Common myeloid progenitor, CD34-positive (primary cell): Measurements from ENCODE around the gene GUCY1A2.

Source experiments
- CTCF ChIA-PET: fragments of 350-600 bp; sonication (Branson Sonifier 250); formaldehyde crosslinking; loops from one replicate; lab custom pipeline; 2021; ENCODE audit warnings: antibody characterized with exemption; lab: Charles Lee
- POLR2A ChIA-PET: fragments of 350-600 bp; sonication (Branson Sonifier 250); formaldehyde crosslinking; loops from one replicate; lab custom pipeline; 2021; ENCODE audit warnings: antibody characterized with exemption; lab: Charles Lee
- DNase-seq, 3 donors: peaks; one replicate each; pipeline versions ENCODE4 v3.0.0 to v3.0.0-alpha.2; 2013
- H3K27ac ChIP-seq, 2 experiments: 1 replicate in 1 of 2; 2 replicates in 1 of 2; pipeline ENCODE4 v1.7.0; 2013; ENCODE audit warnings: inconsistent platforms in 2 of 2, low read length in 2 of 2, mild to moderate bottlenecking in 2 of 2, low read depth in 1 of 2, moderate library complexity in 1 of 2; ENCODE audit not compliant: severe bottlenecking in 2 of 2, insufficient read depth in 1 of 2, poor library complexity in 1 of 2
- H3K27me3 ChIP-seq, 5 experiments: replicated peaks in 2 of 5; 1 replicate in 3 of 5; 2 replicates in 2 of 5; pipeline versions ENCODE4 v1.6.1 to v1.7.0; 2013; ENCODE audit warnings: low read length in 4 of 5, mild to moderate bottlenecking in 2 of 5, moderate library complexity in 2 of 5, inconsistent platforms in 1 of 5; ENCODE audit not compliant: insufficient read depth in 5 of 5, control insufficient read depth in 4 of 5
- H3K36me3 ChIP-seq, 4 experiments: 1 replicate in 2 of 4; 2 replicates in 2 of 4; pipeline versions ENCODE4 v1.6.1 to v1.7.0; 2013; ENCODE audit warnings: low read length in 3 of 4, control low read depth in 1 of 4, mild to moderate bottlenecking in 1 of 4; ENCODE audit not compliant: control insufficient read depth in 4 of 4, insufficient read depth in 4 of 4
- H3K4me1 ChIP-seq, 4 experiments: 1 replicate in 3 of 4; 2 replicates in 1 of 4; pipeline versions ENCODE4 v1.6.1 to v1.7.1; 2013; ENCODE audit warnings: low read length in 3 of 4, mild to moderate bottlenecking in 3 of 4, control low read depth in 1 of 4, inconsistent platforms in 1 of 4, moderate library complexity in 1 of 4; ENCODE audit not compliant: control insufficient read depth in 4 of 4, insufficient read depth in 4 of 4; ENCODE audit errors: control extremely low read depth in 1 of 4
- H3K4me3 ChIP-seq, 7 experiments: 1 replicate in 4 of 7; 2 replicates in 3 of 7; pipeline versions ENCODE4 v1.5.1 to v1.7.0; 2013; ENCODE audit warnings: mild to moderate bottlenecking in 7 of 7, low read length in 6 of 7, moderate library complexity in 6 of 7, inconsistent platforms in 2 of 7, low read depth in 2 of 7, control low read depth in 1 of 7; ENCODE audit not compliant: insufficient read depth in 4 of 7, control insufficient read depth in 1 of 7; ENCODE audit errors: extremely low read depth in 1 of 7
- H3K9me3 ChIP-seq, 5 experiments: 1 replicate in 4 of 5; 2 replicates in 1 of 5; pipeline versions ENCODE4 v1.6.1 to v1.7.1; 2013; ENCODE audit warnings: low read length in 4 of 5, mild to moderate bottlenecking in 2 of 5, inconsistent platforms in 1 of 5, low read depth in 1 of 5, moderate library complexity in 1 of 5; ENCODE audit not compliant: control insufficient read depth in 4 of 5, insufficient read depth in 2 of 5; ENCODE audit errors: control extremely low read depth in 1 of 5
- WGBS: methylation state at CpG from one replicate; pipeline ENCODE4 v1.1.5; 2013; ENCODE audit not compliant: insufficient coverage; 5-methylcytosine and 5-hydroxymethylcytosine counted together

Gene GUCY1A2

GRCh38 chr11:106879029-106879428 lies 139.2 kb downstream of the GUCY1A2 start:
- ChIA-PET CTCF (no interaction called here), POLR2A (no interaction called here)
- Histone ChIP-seq H3K36me3 (no peaks in the 10 kb centered on the region), H3K4me3 (no peak overlapping the region), H3K4me1 (no peaks in the 10 kb centered on the region), H3K27ac (no peak overlapping the region), H3K9me3 (no peaks in the 10 kb centered on the region), H3K27me3 (no peaks in the 10 kb centered on the region)
- no peak for DNase-seq
- 100% methylated on average over 1 of the region's 3 CpGs for WGBS

GRCh38 chr11:106875013-106875412 lies 143.3 kb downstream of the GUCY1A2 start:
- Histone ChIP-seq H3K4me1 (no peaks in the 10 kb centered on the region), H3K4me3 (no peak overlapping the region), H3K36me3 (no peaks in the 10 kb centered on the region), H3K27me3 (no peaks in the 10 kb centered on the region), H3K9me3 (no peaks in the 10 kb centered on the region), H3K27ac (no peak overlapping the region)
- DNase-seq = no peak
- ChIA-PET CTCF (no interaction called here), POLR2A (no interaction called here)

- Histone ChIP-seq H3K4me1 (no peaks in the 10 kb centered on the region), H3K27me3 (no peaks in the 10 kb centered on the region), H3K36me3 (no peaks in the 10 kb centered on the region), H3K4me3 (no peak overlapping the region), H3K9me3 (no peaks in the 10 kb centered on the region), H3K27ac (no peak overlapping the region)
- no peak for DNase-seq
- ChIA-PET POLR2A (no interaction called here), CTCF (no interaction called here)
Observed at GRCh38 chr11:106872246-106872645, 146.0 kb downstream of the GUCY1A2 start.

- H3K4me3 ChIP-seq = no peak overlapping the region
- CTCF ChIA-PET = no interaction called here
Observed at GRCh38 chr11:106858200-106858599, 160.1 kb downstream of the GUCY1A2 start.

GRCh38 chr11:106856566-106856965 lies 161.7 kb downstream of the GUCY1A2 start:
- CTCF ChIA-PET = no interaction called here
- Histone ChIP-seq H3K27ac (no peak overlapping the region), H3K9me3 (peaks cover 0 to 6% (median 0%) of the 10 kb centered on the region in 5 experiments)

More at GRCh38 chr11:106858200-106858599, 160.1 kb downstream of the GUCY1A2 start:
- Histone ChIP-seq H3K9me3 (peaks cover 0 to 6% (median 0%) of the 10 kb centered on the region in 5 experiments), H3K27ac (no peak overlapping the region), H3K36me3 (no peaks in the 10 kb centered on the region), H3K4me1 (no peaks in the 10 kb centered on the region), H3K27me3 (no peaks in the 10 kb centered on the region)
- DNase-seq = no peak
- POLR2A ChIA-PET = no interaction called here

GRCh38 chr11:106854429-106854828 lies 163.8 kb downstream of the GUCY1A2 start:
- 86% methylated on average over 7 of the region's 7 CpGs for WGBS
- no peaks in the 10 kb centered on the region for H3K4me1 ChIP-seq
- DNase-seq = no peak
- no peak overlapping the region for H3K27ac ChIP-seq
- no peak overlapping the region for H3K4me3 ChIP-seq
- H3K9me3 ChIP-seq = peaks cover 0 to 6% (median 0%) of the 10 kb centered on the region in 5 experiments
- ChIA-PET POLR2A (no interaction called here), CTCF (no interaction called here)
- no peaks in the 10 kb centered on the region for H3K36me3 ChIP-seq
- H3K27me3 ChIP-seq = no peaks in the 10 kb centered on the region

More at GRCh38 chr11:106856566-106856965, 161.7 kb downstream of the GUCY1A2 start:
- Histone ChIP-seq H3K36me3 (no peaks in the 10 kb centered on the region), H3K4me1 (no peaks in the 10 kb centered on the region), H3K27me3 (no peaks in the 10 kb centered on the region), H3K4me3 (no peak overlapping the region)
- POLR2A ChIA-PET = no interaction called here
- no peak for DNase-seq
- 86% methylated on average over 3 of the region's 3 CpGs for WGBS

- peaks cover 0 to 6% (median 0%) of the 10 kb centered on the region in 5 experiments for H3K9me3 ChIP-seq
- no peak for DNase-seq
- H3K27me3 ChIP-seq = no peaks in the 10 kb centered on the region
- WGBS = 100% methylated on average over 1 of the region's 1 CpG
- no peaks in the 10 kb centered on the region for H3K4me1 ChIP-seq
- ChIA-PET POLR2A (no interaction called here), CTCF (no interaction called here)
- no peaks in the 10 kb centered on the region for H3K36me3 ChIP-seq
- H3K4me3 ChIP-seq = no peak overlapping the region
- no peak overlapping the region for H3K27ac ChIP-seq
Observed at GRCh38 chr11:106853850-106854401, 164.3 kb downstream of the GUCY1A2 start.
